Duodenal mucosa (tissue), 2 donors: ENCODE measurements around the gene ENPP7.

Source experiments
- H3K27ac ChIP-seq: one replicate; pipeline ENCODE4 v1.7.0; 2013; ENCODE audit warnings: low read depth, low read length
- H3K27me3 ChIP-seq, 2 donors: one replicate each; pipeline ENCODE4 v1.7.0; 2013; ENCODE audit warnings: low read length in 2 of 2, control low read depth in 1 of 2; ENCODE audit not compliant: insufficient read depth in 2 of 2, control insufficient read depth in 1 of 2
- H3K36me3 ChIP-seq, 2 donors: one replicate each; pipeline ENCODE4 v1.7.0; 2013; ENCODE audit warnings: low read length in 2 of 2, control low read depth in 1 of 2; ENCODE audit not compliant: insufficient read depth in 2 of 2, control insufficient read depth in 1 of 2
- H3K4me1 ChIP-seq, 2 donors: one replicate each; pipeline ENCODE4 v1.7.0; 2013; ENCODE audit warnings: low read length in 2 of 2, control low read depth in 1 of 2; ENCODE audit not compliant: insufficient read depth in 2 of 2, control insufficient read depth in 1 of 2
- H3K4me3 ChIP-seq, 2 donors: one replicate each; pipeline ENCODE4 v1.7.0; 2013; ENCODE audit warnings: low read length in 2 of 2, low read depth in 1 of 2
- H3K9ac ChIP-seq, 2 donors: one replicate each; pipeline ENCODE4 v1.7.0; 2013; ENCODE audit warnings: low read length in 2 of 2, low read depth in 1 of 2
- H3K9me3 ChIP-seq, 2 donors: one replicate each; pipeline ENCODE4 v1.7.0; 2013; ENCODE audit warnings: low read length in 2 of 2, control low read depth in 1 of 2; ENCODE audit not compliant: control insufficient read depth in 1 of 2

Gene ENPP7

GRCh38 chr17:79732254-79732653 lies 1.5 kb downstream of the ENPP7 start:
- Histone ChIP-seq H3K27ac (no peak overlapping the region), H3K27me3 (no peaks in the 10 kb centered on the region), H3K9me3 (no peaks in the 10 kb centered on the region), H3K4me1 (peaks cover 18 to 45% of the 10 kb centered on the region in 2 donors), H3K9ac (peak overlapping the region; percentile 28 to 36), H3K36me3 (no peaks in the 10 kb centered on the region), H3K4me3 (peak overlapping the region; percentile 61 to 66)

- Histone ChIP-seq H3K4me3 (peak overlapping the region; percentile 61 to 66), H3K27ac (no peak overlapping the region), H3K36me3 (no peaks in the 10 kb centered on the region), H3K9ac (peak overlapping the region; percentile 28 to 36), H3K9me3 (no peaks in the 10 kb centered on the region), H3K4me1 (peaks cover 18 to 44% of the 10 kb centered on the region in 2 donors), H3K27me3 (no peaks in the 10 kb centered on the region)
Observed at GRCh38 chr17:79732804-79733691, 2.3 kb downstream of the ENPP7 start.

GRCh38 chr17:79733692-79734070 lies 2.9 kb downstream of the ENPP7 start:
- no peak overlapping the region for H3K27ac ChIP-seq
- no peaks in the 10 kb centered on the region for H3K36me3 ChIP-seq
- no peaks in the 10 kb centered on the region for H3K27me3 ChIP-seq
- peaks cover 18 to 38% of the 10 kb centered on the region in 2 donors for H3K4me1 ChIP-seq
- H3K9me3 ChIP-seq, result no peaks in the 10 kb centered on the region
- H3K4me3 ChIP-seq, result peak overlapping the region; percentile 61 to 66
- peak overlapping the region in 1 of 2 donors; percentile 28 for H3K9ac ChIP-seq

GRCh38 chr17:79735096-79735495 lies 4.4 kb downstream of the ENPP7 start:
- H3K4me1 ChIP-seq, result peaks cover 19 to 29% of the 10 kb centered on the region in 2 donors
- no peaks in the 10 kb centered on the region for H3K36me3 ChIP-seq
- H3K9ac ChIP-seq, result no peak overlapping the region
- no peaks in the 10 kb centered on the region for H3K27me3 ChIP-seq
- no peak overlapping the region for H3K4me3 ChIP-seq
- no peak overlapping the region for H3K27ac ChIP-seq
- no peaks in the 10 kb centered on the region for H3K9me3 ChIP-seq

- no peaks in the 10 kb centered on the region for H3K27me3 ChIP-seq
- H3K27ac ChIP-seq, result no peak overlapping the region
- no peaks in the 10 kb centered on the region for H3K9me3 ChIP-seq
- peaks cover 23 to 29% of the 10 kb centered on the region in 2 donors for H3K4me1 ChIP-seq
- no peak overlapping the region for H3K4me3 ChIP-seq
- no peak overlapping the region for H3K9ac ChIP-seq
- no peaks in the 10 kb centered on the region for H3K36me3 ChIP-seq
Observed at GRCh38 chr17:79737046-79737921, 6.5 kb downstream of the ENPP7 start.

- Histone ChIP-seq H3K4me3 (no peak overlapping the region), H3K27me3 (no peaks in the 10 kb centered on the region), H3K9ac (no peak overlapping the region), H3K27ac (no peak overlapping the region), H3K9me3 (no peaks in the 10 kb centered on the region), H3K36me3 (no peaks in the 10 kb centered on the region), H3K4me1 (peaks cover 26 to 31% of the 10 kb centered on the region in 2 donors)
Observed at GRCh38 chr17:79737922-79738578, 7.3 kb downstream of the ENPP7 start.

GRCh38 chr17:79738643-79739042 lies 7.9 kb downstream of the ENPP7 start:
- H3K36me3 ChIP-seq, result no peaks in the 10 kb centered on the region
- no peak overlapping the region for H3K9ac ChIP-seq
- no peaks in the 10 kb centered on the region for H3K27me3 ChIP-seq
- H3K4me1 ChIP-seq, result peaks cover 20 to 26% of the 10 kb centered on the region in 2 donors
- H3K27ac ChIP-seq, result no peak overlapping the region
- no peak overlapping the region for H3K4me3 ChIP-seq
- no peaks in the 10 kb centered on the region for H3K9me3 ChIP-seq

GRCh38 chr17:79739148-79740062 lies 8.7 kb downstream of the ENPP7 start:
- no peak overlapping the region for H3K9ac ChIP-seq
- peaks cover 18 to 24% of the 10 kb centered on the region in 2 donors for H3K4me1 ChIP-seq
- no peaks in the 10 kb centered on the region for H3K36me3 ChIP-seq
- no peaks in the 10 kb centered on the region for H3K9me3 ChIP-seq
- H3K4me3 ChIP-seq, result no peak overlapping the region
- no peaks in the 10 kb centered on the region for H3K27me3 ChIP-seq
- H3K27ac ChIP-seq, result no peak overlapping the region

- no peak overlapping the region for H3K4me3 ChIP-seq
- peaks cover 18 to 24% of the 10 kb centered on the region in 2 donors for H3K4me1 ChIP-seq
- H3K9ac ChIP-seq, result no peak overlapping the region
- H3K36me3 ChIP-seq, result no peaks in the 10 kb centered on the region
- peaks cover 0 to 2% of the 10 kb centered on the region in 2 donors for H3K27me3 ChIP-seq
- H3K27ac ChIP-seq, result no peak overlapping the region
- no peaks in the 10 kb centered on the region for H3K9me3 ChIP-seq
Observed at GRCh38 chr17:79740413-79740812, 9.7 kb downstream of the ENPP7 start.
